ENCODE data around the gene C20orf173.

DNA sequence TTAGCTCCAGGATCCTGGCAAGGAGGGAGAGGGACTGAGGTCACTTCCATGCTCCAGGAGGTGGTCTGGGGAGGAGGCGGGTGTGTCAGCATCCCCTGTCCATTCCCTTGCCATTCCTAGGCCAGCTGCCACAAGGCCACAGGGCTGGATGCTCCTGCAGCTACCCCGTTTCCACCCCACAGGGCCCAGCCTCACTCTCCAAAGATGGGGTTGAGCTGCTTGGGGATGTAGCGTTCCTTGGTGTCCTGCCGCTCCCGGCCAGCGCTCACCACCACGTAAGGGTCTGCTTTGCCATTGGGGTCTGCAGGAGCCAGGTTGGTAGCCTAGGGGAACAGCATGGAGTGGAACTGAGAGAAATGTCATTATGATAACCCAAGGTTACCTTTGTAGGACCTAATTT, 35.5 kb upstream of the C20orf173 start:
- TF ChIP-seq, protein P1, sequence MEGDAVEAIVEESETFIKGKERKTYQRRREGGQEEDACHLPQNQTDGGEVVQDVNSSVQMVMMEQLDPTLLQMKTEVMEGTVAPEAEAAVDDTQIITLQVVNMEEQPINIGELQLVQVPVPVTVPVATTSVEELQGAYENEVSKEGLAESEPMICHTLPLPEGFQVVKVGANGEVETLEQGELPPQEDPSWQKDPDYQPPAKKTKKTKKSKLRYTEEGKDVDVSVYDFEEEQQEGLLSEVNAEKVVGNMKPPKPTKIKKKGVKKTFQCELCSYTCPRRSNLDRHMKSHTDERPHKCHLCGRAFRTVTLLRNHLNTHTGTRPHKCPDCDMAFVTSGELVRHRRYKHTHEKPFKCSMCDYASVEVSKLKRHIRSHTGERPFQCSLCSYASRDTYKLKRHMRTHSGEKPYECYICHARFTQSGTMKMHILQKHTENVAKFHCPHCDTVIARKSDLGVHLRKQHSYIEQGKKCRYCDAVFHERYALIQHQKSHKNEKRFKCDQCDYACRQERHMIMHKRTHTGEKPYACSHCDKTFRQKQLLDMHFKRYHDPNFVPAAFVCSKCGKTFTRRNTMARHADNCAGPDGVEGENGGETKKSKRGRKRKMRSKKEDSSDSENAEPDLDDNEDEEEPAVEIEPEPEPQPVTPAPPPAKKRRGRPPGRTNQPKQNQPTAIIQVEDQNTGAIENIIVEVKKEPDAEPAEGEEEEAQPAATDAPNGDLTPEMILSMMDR (IDR thresholded peaks at IDR 0.05) = no peak
- TF ChIP-seq POLR2AphosphoS5 (IDR thresholded peaks at IDR 0.05) = no peak
